H1 (cell line): ENCODE results near the gene TMEM97. TPM values are rescaled to one million over a fixed set of nuclear protein-coding genes. Genes with fewer than 3 reads are reported as not detected.

Source experiments
- CTCF ChIA-PET: fragments of 300-600 bp; sonication (Branson Sonifier 250); formaldehyde crosslinking; loops from one replicate; lab custom pipeline; 2021; ENCODE audit not compliant: partially characterized antibody; lab: Charles Lee
- POLR2A ChIA-PET: fragments of 300-600 bp; sonication (Branson Sonifier 250); formaldehyde crosslinking; loops from one replicate; lab custom pipeline; 2021; ENCODE audit warnings: inconsistent platforms; ENCODE audit not compliant: partially characterized antibody; lab: Charles Lee
- DNase-seq, 2 experiments: peaks; one replicate each; pipeline versions ENCODE4 v3.0.0 to v3.0.0-alpha.2; 2010 to 2022; ENCODE audit warnings: low spot score in 2 of 2, low read depth in 1 of 2, mixed read lengths in 1 of 2
- FAIRE-seq: peaks from 2 replicates; lab custom pipeline; 2011; peaks lifted over from hg19 to GRCh38; lab: Jason Lieb, UNC
- H2AFZ ChIP-seq: 2 replicates; pipeline ENCODE4 v1.8.1; 2012; ENCODE audit warnings: low read length, inconsistent platforms
- H2AK5ac ChIP-seq: 2 replicates; pipeline ENCODE4 v1.6.1; 2013; ENCODE audit warnings: low read depth, low read length
- H2BK120ac ChIP-seq: replicated peaks from 2 replicates; pipeline ENCODE3; 2013; ENCODE audit warnings: low read depth, low read length, inconsistent platforms
- H2BK12ac ChIP-seq: 2 replicates; pipeline ENCODE4 v1.6.1; 2013; ENCODE audit warnings: low read depth, low read length
- H2BK15ac ChIP-seq: 2 replicates; pipeline ENCODE4 v1.6.1; 2013; ENCODE audit warnings: low read length
- H2BK20ac ChIP-seq: 2 replicates; pipeline ENCODE4 v1.6.1; 2013; ENCODE audit warnings: low read length
- H2BK5ac ChIP-seq: 2 replicates; pipeline ENCODE4 v1.6.1; 2013; ENCODE audit warnings: low read depth, low read length
- H3K14ac ChIP-seq: 2 replicates; pipeline ENCODE4 v1.6.1; 2013; ENCODE audit warnings: inconsistent platforms; ENCODE audit not compliant: insufficient read length
- H3K18ac ChIP-seq: 2 replicates; pipeline ENCODE4 v1.6.1; 2013; ENCODE audit warnings: low read length; ENCODE audit errors: extremely low read depth
- H3K23ac ChIP-seq: 2 replicates; pipeline ENCODE4 v1.6.1; 2013; ENCODE audit warnings: inconsistent platforms; ENCODE audit not compliant: insufficient read length
- H3K23me2 ChIP-seq: 2 replicates; pipeline ENCODE4 v1.6.1; 2013; ENCODE audit warnings: low read depth, low read length
- H3K27ac ChIP-seq: 2 replicates; pipeline ENCODE4 v1.6.1; 2011; ENCODE audit warnings: low read depth, low read length, inconsistent platforms
- H3K27me3 ChIP-seq, 4 experiments: replicated peaks in 1 of 4; 1 replicate in 1 of 4; 2 replicates in 3 of 4; pipeline versions ENCODE4 v1.6.1 to v1.8.1; 2011 to 2013; ENCODE audit warnings: low read length in 3 of 4, mild to moderate bottlenecking in 3 of 4, inconsistent platforms in 2 of 4, mixed read lengths in 2 of 4, moderate library complexity in 1 of 4; ENCODE audit not compliant: control insufficient read depth in 3 of 4, insufficient read depth in 3 of 4; ENCODE audit errors: extremely low read depth in 1 of 4
- H3K36me3 ChIP-seq, 4 experiments: 2 replicates each; pipeline versions ENCODE4 v1.6.1 to v1.8.1; 2011 to 2013; ENCODE audit warnings: mild to moderate bottlenecking in 4 of 4, low read length in 3 of 4, moderate library complexity in 2 of 4, control low read depth in 1 of 4, inconsistent platforms in 1 of 4; ENCODE audit not compliant: insufficient read depth in 4 of 4, control insufficient read depth in 2 of 4
- H3K4ac ChIP-seq: replicated peaks from 2 replicates; pipeline ENCODE3; 2013; ENCODE audit warnings: low read length, low read depth, mixed read lengths, inconsistent platforms; ENCODE audit not compliant: insufficient read length
- H3K4me1 ChIP-seq, 4 experiments: replicated peaks in 1 of 4; 1 replicate in 1 of 4; 2 replicates in 3 of 4; pipeline versions ENCODE4 v1.6.1 to v1.8.1; 2011 to 2013; ENCODE audit warnings: low read length in 3 of 4, inconsistent platforms in 2 of 4, mixed read lengths in 1 of 4; ENCODE audit not compliant: insufficient read depth in 4 of 4, control insufficient read depth in 3 of 4
- H3K4me2 ChIP-seq, 2 experiments: 2 replicates each; pipeline versions ENCODE4 v1.6.1 to v1.8.1; 2011 to 2013; ENCODE audit warnings: low read depth in 2 of 2, low read length in 2 of 2, control low read depth in 1 of 2, inconsistent platforms in 1 of 2, mild to moderate bottlenecking in 1 of 2; ENCODE audit not compliant: insufficient read depth in 1 of 2
- H3K4me3 ChIP-seq, 4 experiments: fragments of 200-600, 300-600 bp in 1 of 4; sonication (generic), shearing (Covaris generic), sonication (Bioruptor Twin) in 1 of 4; 2 replicates each; pipeline versions ENCODE4 v1.5.1 to v1.8.1; 2011 to 2016; ENCODE audit warnings: low read length in 4 of 4, low read depth in 3 of 4, control low read depth in 2 of 4, inconsistent platforms in 2 of 4, mild to moderate bottlenecking in 2 of 4, mixed read lengths in 1 of 4, moderate library complexity in 1 of 4; ENCODE audit not compliant: insufficient read depth in 2 of 4; ENCODE audit errors: extremely low read depth in 1 of 4
- H3K56ac ChIP-seq: replicated peaks from 2 replicates; pipeline ENCODE3; 2013; ENCODE audit warnings: low read depth, mild to moderate bottlenecking, mixed read lengths, low read length, inconsistent platforms; ENCODE audit not compliant: insufficient read length
- H3K79me1 ChIP-seq: 2 replicates; pipeline ENCODE4 v1.6.1; 2013; ENCODE audit warnings: low read depth, low read length, control low read depth
- H3K79me2 ChIP-seq, 2 experiments: 2 replicates each; pipeline versions ENCODE4 v1.6.1 to v1.8.1; 2012 to 2013; ENCODE audit warnings: low read length in 2 of 2, mild to moderate bottlenecking in 2 of 2, inconsistent platforms in 1 of 2; ENCODE audit not compliant: insufficient read depth in 2 of 2, control insufficient read depth in 1 of 2
- H3K9ac ChIP-seq, 4 experiments: replicated peaks in 1 of 4; 1 replicate in 1 of 4; 2 replicates in 3 of 4; pipeline versions ENCODE4 v1.6.1 to v1.8.1; 2011 to 2013; ENCODE audit warnings: low read depth in 3 of 4, low read length in 3 of 4, control low read depth in 2 of 4, mild to moderate bottlenecking in 2 of 4, moderate library complexity in 2 of 4, inconsistent platforms in 1 of 4; ENCODE audit errors: extremely low read depth in 1 of 4
- H3K9me3 ChIP-seq, 2 experiments: 2 replicates each; pipeline versions ENCODE4 v1.6.1 to v1.8.1; 2012 to 2013; ENCODE audit warnings: mild to moderate bottlenecking in 2 of 2, moderate library complexity in 2 of 2, control low read depth in 1 of 2, inconsistent platforms in 1 of 2, low read depth in 1 of 2, low read length in 1 of 2, mixed read lengths in 1 of 2; ENCODE audit not compliant: insufficient read depth in 2 of 2
- H4K20me1 ChIP-seq, 2 experiments: replicated peaks in 1 of 2; 2 replicates each; pipeline versions ENCODE3 to v1.8.1; 2011 to 2013; ENCODE audit warnings: inconsistent platforms in 2 of 2, low read length in 2 of 2, mild to moderate bottlenecking in 1 of 2; ENCODE audit not compliant: insufficient read depth in 2 of 2, control insufficient read depth in 1 of 2
- H4K5ac ChIP-seq: 2 replicates; pipeline ENCODE4 v1.6.1; 2013; ENCODE audit warnings: low read length, low read depth, mixed read lengths, inconsistent platforms; ENCODE audit not compliant: insufficient read length
- H4K8ac ChIP-seq: 2 replicates; pipeline ENCODE4 v1.8.0; 2013; ENCODE audit warnings: mild to moderate bottlenecking, moderate library complexity, low read length, inconsistent platforms; ENCODE audit not compliant: insufficient read depth; ENCODE audit errors: extremely low read depth
- H4K91ac ChIP-seq: replicated peaks from 2 replicates; pipeline ENCODE3; 2013; ENCODE audit warnings: low read length, mixed read lengths, inconsistent platforms; ENCODE audit not compliant: insufficient read length
- CEBPB ChIP-seq: IDR thresholded peaks from 2 replicates; pipeline ENCODE4 v1.6.1; 2012; ENCODE audit warnings: low read depth, low read length
- EGR1 ChIP-seq: IDR thresholded peaks from 2 replicates; pipeline ENCODE4 v1.6.1; 2011; ENCODE audit warnings: low read depth, low read length, borderline replicate concordance
- FOSL1 ChIP-seq: IDR thresholded peaks from 2 replicates; pipeline ENCODE4 v1.6.1; 2011; ENCODE audit warnings: mild to moderate bottlenecking, low read depth, low read length, moderate library complexity; ENCODE audit not compliant: insufficient read depth
- HDAC2 ChIP-seq, 2 experiments: fragments of 300-600 bp in 1 of 2; sonication (generic) in 1 of 2; IDR thresholded peaks; 2 replicates each; pipeline ENCODE4 v1.6.1; 2011 to 2012; ENCODE audit warnings: low read depth in 2 of 2, low read length in 2 of 2, mild to moderate bottlenecking in 2 of 2, moderate library complexity in 2 of 2, borderline replicate concordance in 1 of 2, inconsistent platforms in 1 of 2
- SP1 ChIP-seq: IDR thresholded peaks from 2 replicates; pipeline ENCODE4 v1.6.1; 2011; ENCODE audit warnings: low read depth, low read length
- SP2 ChIP-seq: IDR thresholded peaks from 2 replicates; pipeline ENCODE4 v1.6.1; 2012; ENCODE audit warnings: mild to moderate bottlenecking, low read length, inconsistent platforms
- SP4 ChIP-seq: IDR thresholded peaks from 2 replicates; pipeline ENCODE4 v1.6.1; 2012; ENCODE audit warnings: low read length, inconsistent platforms
- SUZ12 ChIP-seq: fragments of 200-600 bp; sonication (generic); IDR thresholded peaks from 2 replicates; pipeline ENCODE4 v1.6.1; 2012; ENCODE audit warnings: mild to moderate bottlenecking, inconsistent platforms, low read length, moderate library complexity, mixed read lengths
- TAF1 ChIP-seq: IDR thresholded peaks from 2 replicates; pipeline ENCODE4 v1.6.1; 2011; ENCODE audit warnings: mild to moderate bottlenecking, low read depth, low read length
- TBP ChIP-seq: IDR thresholded peaks from 2 replicates; pipeline ENCODE4 v1.6.1; 2011; ENCODE audit warnings: low read depth, low read length, improper control_type of control experiment
- ZNF274 ChIP-seq: IDR thresholded peaks from 2 replicates; pipeline ENCODE4 v1.7.0; 2012; ENCODE audit warnings: low read length, borderline replicate concordance; ENCODE audit errors: extremely low read depth
- WGBS, 2 experiments: shearing (Covaris generic) in 1 of 2; methylation state at CpG; one replicate each; pipeline versions ENCODE4 v1.1.6 to v1.1.7; 2013 to 2015; ENCODE audit warnings: low lambda C conversion rate in 2 of 2, mixed read lengths in 2 of 2, inconsistent platforms in 1 of 2, low coverage in 1 of 2, missing lambda C conversion rate in 1 of 2; ENCODE audit not compliant: insufficient replicate concordance in 2 of 2, insufficient coverage in 1 of 2, insufficient read length in 1 of 2; ENCODE audit errors: extremely low coverage in 1 of 2, missing lambda C conversion rate in 1 of 2; 5-methylcytosine and 5-hydroxymethylcytosine counted together
- polyA plus RNA-seq, 7 experiments: library from polyadenylated mRNA; depleted of rRNA in 3 of 7; stranded (reverse) in 5 of 7; unstranded in 2 of 7; fragments of >200 nt in 5 of 7; fragments of 200-250 nt in 2 of 7; gene quantifications; 1 replicate in 5 of 7; 2 replicates in 1 of 7; 4 replicates in 1 of 7; pipeline versions ENCODE4 v1.2.1 to v1.2.3, GENCODE V29; 2011 to 2013; ENCODE audit warnings: missing spikeins in 2 of 7, mixed read lengths in 2 of 7
- total RNA-seq: library from RNA; stranded (reverse); fragmentation: NEBNext Ultra II Directional; extraction: Animal tissue kit (Norgen Biotek cat#: 25700); gene quantifications from 2 replicates; pipeline ENCODE4 v1.2.1, GENCODE V29; 2021
- TF ChIP-seq, protein P1 (sequence below): IDR thresholded peaks from 2 replicates; pipeline ENCODE4 v1.6.1; 2012; ENCODE audit warnings: inconsistent platforms

TMEM97 gene
- total and polyA plus RNA-seq, 2 of the 8 experiments (the other 6 are each of a cell fraction or from before 2014, with no cell fraction given) = 126 to 130 TPM

DNA sequence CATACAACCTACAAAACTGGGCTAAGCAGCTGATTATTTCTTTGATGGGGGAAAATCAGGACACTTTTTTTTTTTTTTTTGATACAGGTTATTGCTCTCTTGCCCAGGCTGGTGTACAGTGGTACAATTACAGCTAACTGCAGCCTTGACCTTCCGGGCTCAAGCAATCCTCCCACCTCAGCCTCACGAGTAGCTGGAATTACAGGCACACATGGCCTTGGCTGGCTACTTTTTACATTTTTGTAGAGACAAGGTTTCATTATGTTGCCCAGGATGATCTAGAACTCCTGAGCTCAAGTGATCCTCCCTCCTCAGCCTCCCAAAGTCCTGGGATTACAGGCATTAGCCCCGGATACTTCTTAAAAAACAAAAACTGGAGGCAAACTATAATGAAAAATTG, 20.6 kb upstream of the TMEM97 start:
- Histone ChIP-seq H3K79me2 (no peaks in the 10 kb centered on the region), H3K9me3 (no peaks in the 10 kb centered on the region), H2BK12ac (no peak overlapping the region), H4K20me1 (no peaks in the 10 kb centered on the region), H3K4me3 (no peak overlapping the region), H2BK5ac (no peak overlapping the region), H3K18ac (no peak overlapping the region), H3K4me1 (no peaks in the 10 kb centered on the region), H3K4ac (no peak overlapping the region), H3K27ac (no peak overlapping the region), H3K27me3 (no peaks in the 10 kb centered on the region), H3K36me3 (no peaks in the 10 kb centered on the region), H3K79me1 (no peaks in the 10 kb centered on the region), H2BK20ac (no peak overlapping the region), H4K8ac (no peak overlapping the region), H2AK5ac (no peak overlapping the region), H2BK15ac (no peak overlapping the region), H3K14ac (no peak overlapping the region), H4K91ac (no peak overlapping the region), H3K56ac (no peak overlapping the region), H4K5ac (no peak overlapping the region), H3K9ac (no peak overlapping the region), H3K23me2 (no peaks in the 10 kb centered on the region), H2BK120ac (no peak overlapping the region), H3K4me2 (no peak overlapping the region), H3K23ac (no peak overlapping the region), H2AFZ (no peak overlapping the region)
- DNase-seq = no peak
- ChIA-PET CTCF (interaction anchor here (1.4 kb wide), 1 partner anchor 40 kb away, joined by 3 read pairs; no protein-coding TSS in a partner anchor), POLR2A (interaction anchor here (1.2 kb wide), 1 partner anchor 20 kb away, joined by 3 read pairs; no protein-coding TSS in a partner anchor)
- no peak for FAIRE-seq
- 86% methylated on average over 3 of the region's 3 CpGs; no CpG with 5 or more reads in 1 of the 2 experiments for WGBS, 2 experiments
- TF ChIP-seq SUZ12 (no peak), HDAC2 (IDR thresholded peaks at IDR 0.05; ENCODE audit: borderline replicate concordance in 1 of 2, low read depth in 2 of 2, low read length in 2 of 2) (no peak), FOSL1 (no peak), TBP (no peak), CEBPB (no peak), SP1 (no peak), ZNF274 (no peak), EGR1 (no peak), SP4 (no peak), SP2 (no peak), TAF1 (no peak)
- TF ChIP-seq, protein P1, sequence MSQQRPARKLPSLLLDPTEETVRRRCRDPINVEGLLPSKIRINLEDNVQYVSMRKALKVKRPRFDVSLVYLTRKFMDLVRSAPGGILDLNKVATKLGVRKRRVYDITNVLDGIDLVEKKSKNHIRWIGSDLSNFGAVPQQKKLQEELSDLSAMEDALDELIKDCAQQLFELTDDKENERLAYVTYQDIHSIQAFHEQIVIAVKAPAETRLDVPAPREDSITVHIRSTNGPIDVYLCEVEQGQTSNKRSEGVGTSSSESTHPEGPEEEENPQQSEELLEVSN = no peak
